PFSK-1 (cell line): ENCODE measurements around the gene PAGE2.

Source experiments
- FOXP2 ChIP-seq: optimal IDR thresholded peaks from 2 replicates; pipeline ENCODE3; 2011; ENCODE audit warnings: borderline replicate concordance, control low read depth, inconsistent platforms; ENCODE audit not compliant: insufficient read depth; ENCODE audit errors: extremely low read length, extremely low read depth
- POLR2AphosphoS5 ChIP-seq: IDR thresholded peaks from 2 replicates; pipeline ENCODE4 v1.6.1; 2012; ENCODE audit warnings: low read depth, mild to moderate bottlenecking, control low read depth, low read length, moderate library complexity
- REST ChIP-seq, 2 experiments: IDR thresholded peaks; 2 replicates each; pipeline versions ENCODE4 v1.6.1 to v1.8.0; 2011 to 2012; ENCODE audit warnings: low read depth in 2 of 2, low read length in 2 of 2, control low read depth in 1 of 2, inconsistent platforms in 1 of 2, mild to moderate bottlenecking in 1 of 2, moderate library complexity in 1 of 2; ENCODE audit not compliant: insufficient read depth in 1 of 2
- SIN3A ChIP-seq: IDR thresholded peaks from 2 replicates; pipeline ENCODE4 v1.6.1; 2012; ENCODE audit warnings: mild to moderate bottlenecking, low read length, moderate library complexity, borderline replicate concordance; ENCODE audit not compliant: insufficient read depth
- TAF1 ChIP-seq: IDR thresholded peaks from 2 replicates; pipeline ENCODE4 v1.6.1; 2012; ENCODE audit warnings: low read length, control low read depth, borderline replicate concordance; ENCODE audit not compliant: insufficient read depth

Gene PAGE2

DNA sequence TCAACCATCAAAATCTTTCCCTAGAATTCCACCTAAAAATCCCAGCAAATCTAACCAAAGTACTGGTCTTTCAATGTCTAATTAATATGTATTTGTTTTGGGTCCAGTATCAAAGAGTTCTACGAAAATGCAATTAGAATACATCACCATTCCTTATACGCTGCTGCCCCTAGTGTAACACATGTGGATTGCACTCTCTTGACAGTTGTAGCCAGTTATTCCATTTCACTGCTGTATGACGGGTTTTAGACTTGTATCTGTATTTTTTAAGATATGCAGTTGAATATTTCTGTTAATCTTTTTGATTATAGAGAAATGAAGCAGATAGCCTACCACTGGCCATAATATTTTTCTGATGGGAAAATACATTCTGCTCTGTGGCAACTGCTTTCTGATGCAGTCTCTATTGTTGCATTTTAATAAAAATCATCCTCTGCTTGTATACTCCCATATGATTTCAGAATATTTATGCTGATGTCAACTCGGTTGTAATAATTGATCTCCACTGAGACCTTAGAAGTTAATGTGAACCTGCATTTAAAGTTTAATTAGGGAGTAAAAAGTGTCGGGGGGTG, 31.1 kb upstream of the PAGE2 start:
- no peak for TF ChIP-seq SIN3A
- no peak for TF ChIP-seq POLR2AphosphoS5
- no peak for TF ChIP-seq TAF1
- TF ChIP-seq REST (IDR thresholded peaks at IDR 0.05; ENCODE audit: insufficient read depth in 1 of 2, low read depth in 2 of 2, low read length in 2 of 2): no peak
- TF ChIP-seq FOXP2: no peak

- TF ChIP-seq SIN3A (no peak), FOXP2 (no peak), POLR2AphosphoS5 (no peak), REST (IDR thresholded peaks at IDR 0.05; ENCODE audit: insufficient read depth in 1 of 2, low read depth in 2 of 2, low read length in 2 of 2) (no peak), TAF1 (no peak)
Measured at GRCh38 chrX:55072286-55072685, 16.5 kb upstream of the PAGE2 start.

DNA sequence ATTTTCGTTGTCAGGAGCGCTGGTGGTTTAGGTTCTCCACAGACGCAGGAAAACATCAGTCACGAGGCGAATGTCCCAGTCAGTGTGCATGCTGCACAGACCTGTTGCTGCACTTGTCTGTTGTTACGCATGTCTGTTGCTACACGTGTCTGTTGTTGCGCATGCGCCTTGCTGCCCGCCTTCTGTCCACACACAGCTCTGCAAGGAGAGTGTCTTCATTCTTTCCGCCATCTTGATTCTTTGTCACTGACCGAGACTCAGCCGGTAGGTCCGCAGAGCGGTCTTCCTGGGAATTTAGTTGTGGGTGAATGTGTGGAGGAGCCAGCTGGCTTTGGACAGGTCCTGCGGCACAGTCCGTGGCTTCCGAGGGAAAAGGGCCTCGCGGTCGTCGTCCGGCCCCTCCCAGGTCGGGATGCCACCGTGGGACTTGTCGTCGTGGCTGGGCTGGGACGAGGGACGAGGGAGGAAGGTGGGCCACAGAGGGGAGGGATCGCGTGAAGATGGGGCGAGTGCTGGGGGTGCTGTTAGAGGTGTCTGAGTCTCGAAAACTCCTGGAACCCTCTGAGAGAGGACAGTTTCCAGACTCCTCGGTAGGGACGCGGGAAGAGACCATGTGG, 13.9 kb upstream of the PAGE2 start, which contains the start of gene PAGE2B:
TSS of gene PAGE2B (plus strand) at position 180 of the 617 bp plus-strand sequence. CDS start 1,012 bp downstream, outside the sequence.
- TF ChIP-seq TAF1 (no peak), FOXP2 (no peak), POLR2AphosphoS5 (no peak), SIN3A (no peak), REST (IDR thresholded peaks at IDR 0.05; ENCODE audit: insufficient read depth in 1 of 2, low read depth in 2 of 2, low read length in 2 of 2) (no peak)

DNA sequence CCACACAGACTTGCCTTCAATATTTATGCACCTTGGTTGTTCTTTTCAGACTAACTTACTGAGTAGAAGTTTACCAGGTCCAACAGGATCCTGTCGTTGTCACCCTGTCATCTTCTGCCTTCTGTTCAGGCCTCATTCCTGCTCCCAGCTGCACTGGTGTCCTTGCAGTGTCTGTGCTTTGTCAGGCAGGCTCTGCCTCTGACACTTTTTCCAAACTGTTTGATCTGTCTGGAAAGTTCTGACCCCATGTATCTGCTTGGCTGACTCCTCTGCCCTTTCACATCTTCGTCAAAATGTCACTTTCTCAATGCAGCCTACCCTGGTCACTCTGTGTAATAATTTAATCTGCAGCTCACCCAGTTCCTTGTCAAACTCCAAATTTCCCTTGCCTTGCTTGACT, 9.9 kb downstream of the PAGE2 start:
- no peak for TF ChIP-seq REST (IDR thresholded peaks at IDR 0.05; ENCODE audit: insufficient read depth in 1 of 2, low read depth in 2 of 2, low read length in 2 of 2)
- TF ChIP-seq TAF1: no peak
- TF ChIP-seq SIN3A: no peak
- TF ChIP-seq POLR2AphosphoS5: no peak
- TF ChIP-seq FOXP2: no peak
